GM19468 (cell line): ENCODE measurements around the gene PCDHAC2.

Source experiments
- ATAC-seq: cut with Tn5 transposase; IDR thresholded peaks from one replicate; pipeline ENCODE4 v1.9.1; 2021; ENCODE audit warnings: mild to moderate bottlenecking, moderate library complexity, moderate number of reproducible peaks; ENCODE audit not compliant: unreplicated experiment; ENCODE audit errors: extremely low read depth

PCDHAC2 gene

GRCh38 chr5:140986117-140986521 lies 19.8 kb downstream of the PCDHAC2 start:
- no peak for ATAC-seq

GRCh38 chr5:140988100-140988499 lies 21.8 kb downstream of the PCDHAC2 start:
- no peak for ATAC-seq

- ATAC-seq, result no peak
These were observed 22.3 kb downstream of the PCDHAC2 start for GRCh38 chr5:140988608-140989007.

GRCh38 chr5:140989254-140990020 lies 23.2 kb downstream of the PCDHAC2 start:
- no peak for ATAC-seq

- ATAC-seq, result no peak
These were observed 26.6 kb downstream of the PCDHAC2 start for GRCh38 chr5:140992828-140993227.

- ATAC-seq, result no peak
These were observed 29.8 kb downstream of the PCDHAC2 start for GRCh38 chr5:140996060-140996459.

- no peak for ATAC-seq
These were observed 32.7 kb downstream of the PCDHAC2 start for GRCh38 chr5:140998921-140999410.

- no peak for ATAC-seq
These were observed 35.2 kb downstream of the PCDHAC2 start for GRCh38 chr5:141001446-141001843.

- no peak for ATAC-seq
These were observed 35.7 kb downstream of the PCDHAC2 start for GRCh38 chr5:141001844-141002604.

GRCh38 chr5:141002605-141002965 lies 36.3 kb downstream of the PCDHAC2 start:
- ATAC-seq, result no peak

GRCh38 chr5:141003031-141003430 lies 36.8 kb downstream of the PCDHAC2 start:
- no peak for ATAC-seq

- no peak for ATAC-seq
These were observed 37.7 kb downstream of the PCDHAC2 start for GRCh38 chr5:141003791-141004611.

- ATAC-seq, result no peak
These were observed 41.5 kb downstream of the PCDHAC2 start for GRCh38 chr5:141007791-141008190.

GRCh38 chr5:141010047-141010793 lies 43.9 kb downstream of the PCDHAC2 start:
- ATAC-seq, result no peak

- no peak for ATAC-seq
These were observed 51.7 kb downstream of the PCDHAC2 start for GRCh38 chr5:141017943-141018342.
